Fibroblast of lung (primary cell): Measurements from ENCODE around the gene SRCIN1.

ENCODE experiments used
- CTCF ChIP-seq, 2 donors: IDR thresholded peaks in 1 of 2; conservative IDR thresholded peaks in 1 of 2; 1 replicate in 1 of 2; 2 replicates in 1 of 2; pipeline ENCODE4 v1.5.1; 2011 to 2012; ENCODE audit warnings: low read length in 2 of 2, control low read depth in 1 of 2, inconsistent platforms in 1 of 2, low read depth in 1 of 2, mild to moderate bottlenecking in 1 of 2
- EZH2 ChIP-seq: IDR thresholded peaks from 2 replicates; pipeline ENCODE4 v1.5.1; 2012; ENCODE audit warnings: low read length, control low read depth, mild to moderate bottlenecking; ENCODE audit errors: missing control alignments

GRCh38 chr17:38583828-38584349 is 21.9 kb downstream of the SRCIN1 start:
- TF ChIP-seq CTCF (conservative IDR thresholded peaks at IDR 0.05 in 1 of 2, IDR thresholded peaks at IDR 0.05 in 1 of 2; ENCODE audit: low read depth in 1 of 2, low read length in 2 of 2): no peak
- no peak for TF ChIP-seq EZH2
